ENCODE results near the gene ADAM8. TPM values are rescaled to one million over a fixed set of nuclear protein-coding genes. Genes with fewer than 3 reads are reported as not detected.

Gene ADAM8
- total and polyA plus RNA-seq, 2 of the 4 experiments (the other 2 are of a cell fraction), result under 0.01 to 0.74 TPM

- Histone ChIP-seq H2AFZ (replicated peaks; ENCODE audit: low read length, poor library complexity) (no peak overlapping the region), H2AK5ac (ENCODE audit: low read depth, low read length) (no peak overlapping the region), H3K4ac (ENCODE audit: low read depth, low read length) (no peak overlapping the region), H3K4me1 (ENCODE audit: control insufficient read depth, insufficient read depth, low read length) (peaks cover 10% of the 10 kb centered on the region), H3K4me2 (ENCODE audit: low read depth, low read length) (no peak overlapping the region), H2BK20ac (ENCODE audit: low read depth, low read length) (no peak overlapping the region), H2BK5ac (ENCODE audit: low read depth, low read length, poor library complexity, severe bottlenecking) (no peak overlapping the region), H3K56ac (ENCODE audit: extremely low read depth, insufficient read depth, low read length) (no peak overlapping the region), H4K91ac (ENCODE audit: insufficient read depth, low read depth, low read length) (no peak overlapping the region), H3K14ac (replicated peaks; ENCODE audit: low read depth, low read length) (no peak overlapping the region), H3K27me3 (ENCODE audit: control insufficient read depth, insufficient read depth, low read length) (peaks cover 9% of the 10 kb centered on the region), H3K18ac (ENCODE audit: low read depth, low read length) (no peak overlapping the region), H3K9me1 (ENCODE audit: insufficient read depth, low read length) (0 out of 2 replicates have a peak, but pooled peaks cover 4% of the 10 kb centered on the region), H3K4me3 (ENCODE audit: insufficient read depth, low read depth, low read length) (no peak overlapping the region), H3K23ac (ENCODE audit: low read depth, low read length) (no peak overlapping the region), H4K8ac (ENCODE audit: low read depth in 2 of 2, low read length in 2 of 2) (no peak overlapping the region), H2BK15ac (ENCODE audit: low read depth, low read length) (no peak overlapping the region), H3K27ac (ENCODE audit: insufficient read depth, low read length) (no peak overlapping the region), H3K79me1 (ENCODE audit: low read depth in 1 of 2, low read length in 2 of 2) (peaks cover 0 to 3% of the 10 kb centered on the region in 2 experiments; a peak in 1 of 4 replicates), H2BK120ac (ENCODE audit: low read depth, low read length) (no peak overlapping the region), H3K36me3 (ENCODE audit: control insufficient read depth, insufficient read depth, low read length) (peaks cover 9% of the 10 kb centered on the region; the same call in 1 of the 2 replicates), H4K5ac (ENCODE audit: low read depth, low read length) (no peak overlapping the region), H2AK9ac (replicated peaks; ENCODE audit: low read depth, low read length, poor library complexity) (no peak overlapping the region), H3K9ac (ENCODE audit: low read depth, low read length) (no peak overlapping the region), H4K20me1 (ENCODE audit: insufficient read depth, low read length) (peaks cover 7% of the 10 kb centered on the region; the same call in 1 of the 2 replicates), H3K9me3 (ENCODE audit: control insufficient read depth, insufficient read depth, low read length) (no peaks in the 10 kb centered on the region)
- dilution Hi-C loops (cut with HindIII; ENCODE audit: low sequenced_read_pairs, unreplicated experiment), result no loop called here
- POLR2A ChIA-PET (ENCODE audit: unreplicated experiment), result no interaction called here
- in situ Hi-C loops (cut with MboI; ENCODE audit: low sequenced_read_pairs), result loop anchor here (25.0 kb wide), 1 partner anchor 613 kb away; no protein-coding TSS in a partner anchor
- TF ChIP-seq MXI1 (IDR thresholded peaks at IDR 0.05; ENCODE audit: borderline replicate concordance, low read depth, low read length) (no peak), MAZ (IDR thresholded peaks at IDR 0.05; ENCODE audit: borderline replicate concordance, low read depth, low read length) (no peak), POLR2A (IDR thresholded peaks at IDR 0.05; ENCODE audit: low read depth, low read length) (no peak), RCOR1 (IDR thresholded peaks at IDR 0.05; ENCODE audit: insufficient replicate concordance, low read length) (no peak), NFE2L2 (IDR thresholded peaks at IDR 0.05; ENCODE audit: low read depth, low read length) (no peak), USF2 (IDR thresholded peaks at IDR 0.05; ENCODE audit: low read depth, low read length) (no peak), CEBPB (IDR thresholded peaks at IDR 0.05; ENCODE audit: low read depth, low read length) (no peak), RAD21 (IDR thresholded peaks at IDR 0.05; ENCODE audit: low read length) (no peak), CHD1 (IDR thresholded peaks at IDR 0.05; ENCODE audit: low read depth, low read length) (no peak), CTCF (conservative IDR thresholded peaks at IDR 0.05; ENCODE audit: low read depth, low read length) (no peak), MAFK (IDR thresholded peaks at IDR 0.05; ENCODE audit: low read depth, low read length) (no peak)
- 82% methylated on average over 4 of the region's 26 CpGs; no CpG with 5 or more reads in 1 of the 2 experiments for WGBS, 2 experiments (ENCODE audit: extremely low coverage in 2 of 2, insufficient read length in 1 of 2)
- DNase-seq (no peak), ATAC-seq (ENCODE audit: low read depth) (no peak)
- intact Hi-C loops (cut with micrococcal nuclease), result no loop called here
- no TSS peak for BruUV-seq (replicated peaks)
- CTCF ChIA-PET, result no interaction called here
Observed at GRCh38 chr10:133274751-133275683, 1.7 kb downstream of the ADAM8 start.
